Measurements from ENCODE around the gene MUC7.
"Not testable (repeated sequence)": the region's sequence is repeated elsewhere in the genome, so short reads cannot be mapped to it uniquely, and the experiment has no call there.

MUC7 gene

DNA sequence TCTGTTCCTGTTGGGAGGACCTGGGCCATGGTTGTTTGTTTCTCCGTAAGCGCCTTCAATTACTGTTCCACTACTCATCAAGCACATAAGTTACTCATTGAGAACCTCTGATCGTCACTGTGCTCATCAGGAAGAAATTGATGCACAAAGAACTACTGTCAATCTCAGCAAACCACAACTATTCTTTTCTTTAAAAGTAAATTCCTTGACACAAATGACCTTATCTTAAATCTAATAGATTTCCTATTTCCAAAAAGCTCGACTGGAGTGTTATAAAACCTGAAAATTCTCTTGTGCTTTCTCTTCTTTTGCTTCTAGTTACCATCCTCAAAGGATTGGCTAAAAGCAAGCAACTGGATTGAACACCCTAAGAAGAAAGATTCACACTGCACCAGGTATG, at the start of gene MUC7:
MUC7 (plus strand) TSS at position 301 of the 400 bp plus-strand sequence. CDS start 1,825 bp downstream, outside the sequence.
- no peak for DNase-seq

DNA sequence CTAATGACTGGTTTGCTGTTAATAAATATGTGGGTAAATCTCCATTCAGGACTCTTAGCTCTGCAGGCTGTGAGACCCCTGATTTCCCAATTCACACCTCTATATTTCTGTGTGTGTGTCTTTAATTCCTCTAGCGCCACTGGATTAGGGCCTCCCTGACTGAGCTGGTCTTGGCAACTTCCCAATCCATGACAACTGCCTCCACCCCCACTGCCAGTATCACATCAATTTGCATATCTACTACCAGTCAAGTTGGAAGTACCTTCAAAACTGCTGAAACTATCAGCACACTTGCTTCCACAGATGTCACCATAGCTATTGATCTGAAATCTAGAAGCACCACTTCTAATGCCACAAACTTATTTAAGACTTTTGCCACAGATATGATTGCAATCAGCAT, 46.7 kb upstream of the MUC7 start:
- no peak for DNase-seq

DNA sequence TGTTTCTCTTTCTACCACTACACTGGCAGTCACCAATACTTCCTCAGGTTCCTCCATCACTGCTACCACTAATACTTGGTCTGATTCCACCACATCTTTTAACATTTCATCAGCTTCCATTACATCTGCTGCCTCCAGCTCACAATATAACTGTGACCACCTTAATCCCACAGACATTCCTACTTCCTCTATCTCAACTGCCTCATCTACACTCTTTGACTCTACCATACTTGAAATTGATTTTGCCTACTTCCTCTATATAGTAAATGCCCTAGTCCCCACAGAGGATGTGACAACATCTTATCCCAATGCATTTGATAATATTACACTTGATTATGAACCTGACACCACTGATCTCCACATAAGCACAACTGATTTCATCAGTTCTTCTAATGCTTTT, 45.2 kb upstream of the MUC7 start:
- DNase-seq, result no peak

DNA sequence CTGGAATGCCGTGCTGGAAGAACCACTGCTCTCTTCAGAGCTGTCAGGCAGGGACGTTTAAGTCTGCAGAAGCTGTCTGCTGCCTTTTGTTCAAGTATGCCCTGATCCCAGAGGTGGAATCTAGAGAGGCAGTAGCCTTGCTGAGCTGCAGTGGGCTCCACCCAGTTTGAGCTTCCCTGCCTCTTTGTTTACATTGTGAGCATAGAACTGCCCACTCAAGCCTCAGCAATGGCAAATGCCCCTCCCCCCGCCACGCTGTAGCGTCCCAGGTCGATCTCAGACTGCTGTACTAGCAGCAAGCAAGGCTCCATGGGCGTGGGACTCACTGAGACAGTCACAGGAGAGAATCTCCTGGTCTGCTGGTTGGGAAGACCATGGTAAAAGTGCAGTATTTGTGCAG, 34.8 kb upstream of the MUC7 start:
- DNase-seq, result no peak

DNA sequence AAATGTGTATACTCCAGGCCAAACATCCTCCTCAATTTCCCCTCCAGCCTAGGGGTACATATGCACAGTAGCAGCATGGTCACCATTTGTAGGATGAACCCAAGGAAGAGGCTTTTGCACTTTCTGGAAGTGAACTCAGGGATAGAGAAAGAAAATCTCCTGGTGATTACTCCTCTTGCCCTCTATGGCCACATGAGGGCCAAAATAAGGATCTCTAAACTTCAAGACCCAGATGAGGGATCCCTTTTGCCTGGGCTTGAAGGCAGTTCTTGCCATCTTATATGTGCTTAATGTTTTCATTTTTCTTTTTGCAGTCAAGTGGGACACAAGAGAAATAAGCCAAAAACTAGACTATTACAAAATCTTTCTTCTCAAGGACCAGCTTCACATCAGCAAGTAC, 29.5 kb upstream of the MUC7 start:
- DNase-seq, result no peak

DNA sequence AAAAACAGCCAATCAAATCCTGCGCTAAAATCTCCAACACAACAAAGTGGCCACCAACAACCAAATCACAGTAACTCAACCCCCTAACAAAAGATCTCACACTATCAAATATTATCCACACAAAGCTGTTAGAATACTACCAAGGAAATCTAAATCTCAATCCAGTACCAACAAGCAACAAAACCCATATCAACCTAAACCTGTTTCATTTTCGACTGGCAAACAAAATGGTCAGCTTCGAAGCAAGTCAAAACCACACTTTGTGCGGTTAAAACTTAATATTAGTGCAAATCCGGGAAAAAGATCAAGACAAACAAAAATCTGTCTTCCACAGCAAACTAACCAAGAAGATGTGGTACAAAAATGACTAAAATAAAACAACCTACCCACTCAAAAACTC, 28.7 kb upstream of the MUC7 start:
- no peak for DNase-seq

DNA sequence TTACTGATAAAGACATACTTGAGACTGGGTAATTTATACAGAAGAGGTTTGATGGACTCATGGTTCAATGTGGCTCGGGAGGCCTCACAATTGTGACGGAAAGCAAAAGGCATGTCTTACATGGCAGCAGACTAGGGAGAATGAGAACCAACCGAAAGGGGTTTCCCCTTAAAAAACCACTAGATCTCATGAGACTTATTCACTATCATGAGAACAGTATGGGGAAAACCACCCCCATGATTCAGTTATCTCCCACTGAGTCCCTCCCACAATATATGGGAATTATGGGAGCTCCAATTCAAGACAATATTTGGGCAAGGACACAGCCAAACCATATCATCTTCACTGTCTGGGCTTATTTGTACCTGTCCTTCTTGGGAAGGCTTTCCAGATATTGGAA, 22.8 kb upstream of the MUC7 start:
- DNase-seq, result no peak

DNA sequence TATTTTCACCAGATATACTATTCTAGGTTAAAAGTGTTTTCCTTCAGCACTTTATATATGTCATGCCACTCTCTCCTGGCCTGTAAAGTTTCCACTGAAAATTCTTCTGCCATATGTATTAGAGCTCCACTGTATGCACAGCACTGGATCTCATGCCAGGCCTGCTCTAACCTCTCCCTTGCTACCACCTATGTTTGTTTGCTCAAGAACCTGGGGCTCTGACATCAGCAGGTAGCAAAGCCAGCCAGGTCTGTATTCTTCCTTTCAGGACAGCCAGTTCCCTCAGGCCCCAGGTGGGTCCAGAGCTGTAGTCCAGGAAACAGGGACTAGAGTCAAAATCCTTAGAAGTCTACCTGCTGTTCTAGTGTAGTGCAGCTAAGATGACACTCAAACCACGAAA, 19.1 kb upstream of the MUC7 start:
- DNase-seq, result no peak

DNA sequence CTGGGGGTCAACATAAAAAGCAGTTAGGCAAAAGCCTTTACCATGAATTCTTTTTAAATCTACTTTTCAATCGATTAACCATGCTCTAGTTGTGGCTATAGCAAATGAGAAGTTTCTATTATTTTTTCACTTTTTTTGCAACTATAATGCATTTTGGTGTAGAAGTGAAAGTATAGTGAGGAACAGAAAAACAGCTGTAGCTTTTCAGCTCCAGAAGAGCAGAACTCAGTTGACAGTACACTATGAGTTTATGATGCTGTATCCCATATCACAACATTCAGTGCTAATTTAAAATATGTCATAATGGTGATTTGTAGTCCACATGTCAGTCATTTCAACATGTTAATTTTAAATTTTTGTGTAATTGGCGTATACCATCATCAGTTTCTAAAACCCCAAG, 8.7 kb upstream of the MUC7 start:
- no peak for DNase-seq

DNA sequence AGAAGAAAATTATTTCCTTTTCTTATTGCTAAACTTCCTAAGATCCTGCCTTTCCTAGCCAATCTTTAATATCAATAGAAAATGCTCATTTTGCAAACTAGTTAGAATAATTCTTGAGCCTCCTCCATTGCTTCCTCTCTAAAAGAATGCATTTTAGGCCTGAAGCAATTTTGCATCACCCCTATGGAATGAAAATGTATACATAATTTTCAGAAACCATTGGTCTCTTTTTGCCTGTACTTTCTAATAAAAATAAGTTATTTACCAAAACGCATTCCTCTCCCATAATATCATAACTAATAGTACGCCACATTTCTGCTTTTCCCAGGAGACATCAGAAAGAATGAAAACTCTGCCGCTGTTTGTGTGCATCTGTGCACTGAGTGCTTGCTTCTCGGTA, 1.7 kb downstream of the MUC7 start:
- DNase-seq, result no peak

DNA sequence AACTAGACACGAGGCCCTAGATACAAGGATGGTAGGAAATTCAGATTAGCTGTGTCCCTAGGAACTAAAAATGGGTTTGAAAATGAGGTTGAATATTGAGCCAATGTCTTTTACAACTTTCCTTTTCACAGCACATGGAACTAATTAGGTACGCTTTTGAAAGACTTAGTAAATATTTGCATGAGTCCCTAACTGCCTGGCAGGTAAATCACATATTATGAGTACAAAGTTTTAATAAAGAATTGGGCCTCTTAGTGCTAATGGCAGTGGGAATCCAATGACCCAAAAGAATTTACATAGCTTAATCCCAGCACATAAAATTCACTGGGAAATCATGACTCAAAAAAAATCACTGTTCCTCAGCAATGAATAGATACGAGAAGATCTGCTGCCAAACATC, 16.8 kb downstream of the MUC7 start:
- DNase-seq, result no peak

DNA sequence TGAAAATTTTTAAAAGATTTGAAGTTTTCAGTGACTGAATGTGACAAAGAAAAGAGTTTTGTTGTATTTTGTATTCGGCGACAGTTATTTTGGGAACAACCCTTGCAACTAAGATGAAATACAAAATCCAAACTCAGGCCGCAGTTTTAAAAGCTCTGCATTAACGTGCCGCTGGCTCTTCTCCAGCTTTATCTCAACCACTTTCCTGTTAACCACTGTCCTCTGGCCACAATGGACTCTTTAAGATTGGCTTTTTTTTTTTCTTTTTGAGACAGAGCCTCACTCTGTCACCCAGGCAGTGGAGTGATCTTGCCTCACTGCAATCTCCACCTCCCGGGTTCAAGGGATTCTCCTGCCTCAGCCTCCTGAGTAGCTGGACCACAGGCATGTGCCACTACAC, 24.2 kb downstream of the MUC7 start:
- no peak for DNase-seq

DNA sequence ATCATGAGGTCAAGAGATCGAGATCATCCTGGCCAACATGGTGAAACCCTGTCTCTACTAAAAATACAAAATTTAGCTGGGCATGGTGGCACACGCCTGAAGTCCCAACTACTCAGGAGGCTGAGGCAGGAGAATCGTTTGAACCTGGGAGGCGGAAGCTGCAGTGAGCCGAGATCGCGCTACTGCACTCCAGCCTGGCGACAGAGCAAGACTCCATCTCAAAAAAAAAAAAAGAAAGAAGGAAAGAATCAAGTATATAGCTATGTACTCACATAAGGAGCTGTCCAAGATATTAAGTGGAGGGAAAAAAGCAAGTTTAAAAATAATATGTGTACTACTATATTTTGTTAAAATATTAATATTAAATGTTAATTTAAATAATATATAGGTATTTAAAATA, 29.8 kb downstream of the MUC7 start:
- DNase-seq, result not testable (repeated sequence)

DNA sequence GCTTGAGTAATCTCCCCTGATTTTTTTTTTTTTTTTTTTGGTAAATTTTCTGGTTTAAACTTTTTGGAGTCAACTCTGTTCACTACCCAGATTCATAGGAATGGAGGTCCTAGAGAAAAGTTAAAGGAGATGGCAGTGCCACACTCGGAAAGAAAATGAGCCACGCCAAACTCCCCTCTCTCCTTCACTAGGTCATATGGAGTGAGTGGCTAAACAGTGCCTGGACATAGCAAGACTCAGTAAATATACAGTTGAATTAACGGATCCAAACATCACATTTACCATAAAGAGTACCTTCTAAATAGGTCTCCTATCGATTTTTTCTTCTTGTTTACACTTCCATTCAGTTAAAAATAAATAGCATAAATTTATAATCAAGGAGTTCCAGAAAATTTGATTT, 32.7 kb downstream of the MUC7 start:
- DNase-seq, result no peak

DNA sequence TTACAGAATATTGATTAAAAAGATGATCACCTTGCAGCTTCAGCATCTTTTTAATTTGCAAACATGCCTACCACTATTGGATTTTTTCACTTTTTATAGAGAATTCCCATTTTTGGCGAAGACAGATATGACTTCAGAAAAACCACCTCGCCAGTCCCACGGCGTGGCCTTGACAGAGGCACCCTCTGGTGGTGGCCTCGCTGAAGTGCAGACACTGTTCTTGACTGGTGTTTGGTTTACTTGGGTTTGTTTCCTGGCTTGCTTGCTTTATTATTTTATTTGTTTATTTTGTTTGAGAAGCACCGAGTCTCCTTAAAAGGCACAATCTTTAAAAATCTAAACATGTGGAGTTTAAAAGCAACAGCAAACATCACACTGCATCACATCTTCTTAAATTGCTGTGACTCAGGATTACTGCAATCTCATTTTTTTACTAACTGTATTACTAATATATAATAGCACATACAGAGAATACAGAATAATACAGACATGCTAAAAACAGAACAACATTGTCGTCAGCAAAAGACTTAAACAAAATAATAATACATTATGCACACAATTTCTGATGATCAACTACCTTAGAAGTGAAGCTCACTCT, 33.3 kb downstream of the MUC7 start:
- no peak for DNase-seq

DNA sequence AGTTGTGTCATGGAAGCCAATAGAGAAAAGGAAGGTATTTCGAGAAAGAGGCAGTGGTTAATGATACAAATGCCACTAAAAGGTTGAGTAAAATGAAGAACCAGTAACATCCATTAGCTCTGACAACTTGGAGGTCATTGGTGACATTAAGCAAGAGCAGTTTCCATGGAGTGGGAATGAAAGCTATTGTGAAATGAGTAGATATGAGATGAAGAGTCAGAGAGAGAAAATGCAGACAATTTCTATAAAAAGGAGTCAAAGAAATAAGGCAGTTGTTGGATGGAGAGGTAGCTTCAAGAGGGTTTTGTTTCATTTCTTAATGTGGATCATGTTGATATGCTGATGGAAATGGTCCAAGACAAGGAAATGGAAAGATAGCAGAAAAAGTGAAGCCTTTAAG, 36.8 kb downstream of the MUC7 start:
- DNase-seq, result no peak

DNA sequence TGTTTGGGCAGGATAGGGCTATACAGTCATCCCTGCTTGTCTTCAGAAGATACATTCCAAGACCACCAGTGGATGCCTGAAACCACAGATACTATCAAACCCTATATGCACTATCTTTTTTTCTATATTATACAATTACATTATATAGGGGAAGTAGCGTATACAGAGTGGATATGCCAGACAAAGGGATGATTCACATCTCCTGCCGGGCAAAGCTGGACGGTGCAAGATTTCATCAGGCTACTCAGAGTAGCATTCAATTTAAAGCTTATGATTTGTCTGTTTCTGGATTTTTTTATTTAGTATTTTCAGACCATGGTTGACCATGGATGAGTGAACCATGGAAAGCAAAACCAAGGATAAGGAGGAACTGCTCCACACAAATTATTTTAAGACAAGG, 39.4 kb downstream of the MUC7 start:
- DNase-seq, result no peak

DNA sequence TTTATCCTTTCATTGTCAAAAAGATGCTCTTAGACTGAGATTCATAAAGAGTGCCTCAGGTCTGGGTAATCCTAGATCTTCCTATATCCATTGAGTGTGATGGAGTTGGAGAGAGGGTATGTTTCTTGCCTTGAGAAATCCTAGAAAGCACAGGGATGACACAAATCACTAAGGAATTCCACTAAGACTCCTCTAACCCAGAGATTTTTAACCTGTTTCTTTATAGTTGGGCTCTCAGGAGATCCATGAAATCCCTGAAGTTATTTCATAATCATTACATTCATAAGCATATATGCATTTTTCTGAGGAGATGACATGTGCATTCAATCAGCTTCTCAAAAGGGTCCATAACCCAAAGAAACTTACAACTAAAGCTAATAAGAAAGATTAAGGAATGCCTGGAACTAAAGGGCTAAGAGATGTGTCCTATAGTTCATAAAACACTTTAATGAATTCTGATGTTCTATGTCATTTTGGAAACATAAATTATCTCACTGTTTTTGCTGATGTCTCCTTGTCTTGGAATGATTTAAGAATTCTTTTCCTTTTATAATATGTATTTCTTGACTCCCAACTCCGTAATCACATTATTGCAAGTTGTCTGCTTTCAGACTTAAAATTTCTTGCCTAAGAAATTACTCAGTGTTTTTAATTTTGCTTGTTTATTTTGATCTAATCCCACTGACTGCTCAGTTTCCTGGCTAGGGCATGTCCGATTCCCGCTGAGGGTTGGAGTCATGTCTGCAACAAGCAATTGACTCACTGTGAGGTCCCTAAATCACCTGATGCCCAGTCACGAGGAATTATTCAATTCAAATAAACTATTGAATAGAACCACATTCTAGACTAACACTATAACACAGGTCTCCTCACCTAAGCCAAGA, 43.6 kb downstream of the MUC7 start:
- no peak for DNase-seq

DNA sequence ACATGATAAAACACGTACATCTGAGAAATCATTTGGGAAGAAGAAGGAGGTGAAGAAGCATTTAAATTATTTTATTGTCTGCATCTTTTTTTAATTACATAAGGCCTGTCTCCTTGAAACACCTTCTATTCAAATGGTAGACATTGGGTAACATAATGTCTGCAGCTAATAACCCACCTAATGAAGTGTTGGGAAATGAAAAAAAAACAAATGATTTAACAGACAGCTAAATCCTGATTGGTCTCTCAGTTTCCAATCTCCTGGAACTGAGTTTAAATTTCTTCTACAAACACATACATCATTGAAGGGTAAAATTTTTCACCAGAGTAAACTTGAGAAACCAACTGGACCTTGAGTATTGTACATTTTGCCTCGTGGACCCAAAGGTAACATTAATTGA, 46.3 kb downstream of the MUC7 start, which contains the start of gene AMTN:
AMTN (plus strand) TSS at position 301 of the 400 bp plus-strand sequence. CDS start 209 bp downstream, outside the sequence.
- no peak for DNase-seq

DNA sequence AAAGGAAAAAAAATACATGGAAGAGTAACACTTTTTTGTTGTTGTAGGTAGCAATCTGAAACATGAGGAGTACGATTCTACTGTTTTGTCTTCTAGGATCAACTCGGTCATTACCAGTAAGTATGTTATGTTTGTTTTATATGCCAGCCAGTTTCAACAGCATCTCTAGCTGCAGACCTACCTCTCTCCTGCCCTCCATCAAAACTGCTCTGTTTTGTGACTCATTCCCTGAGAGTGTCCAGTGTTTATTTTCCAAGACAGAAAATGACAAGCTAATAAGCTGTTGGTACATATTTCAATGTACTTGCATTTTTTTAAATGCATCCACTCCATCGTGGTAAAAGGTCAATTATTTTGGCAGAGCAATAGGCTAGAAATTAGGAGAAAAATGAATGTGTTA, 46.7 kb downstream of the MUC7 start:
- DNase-seq, result no peak

DNA sequence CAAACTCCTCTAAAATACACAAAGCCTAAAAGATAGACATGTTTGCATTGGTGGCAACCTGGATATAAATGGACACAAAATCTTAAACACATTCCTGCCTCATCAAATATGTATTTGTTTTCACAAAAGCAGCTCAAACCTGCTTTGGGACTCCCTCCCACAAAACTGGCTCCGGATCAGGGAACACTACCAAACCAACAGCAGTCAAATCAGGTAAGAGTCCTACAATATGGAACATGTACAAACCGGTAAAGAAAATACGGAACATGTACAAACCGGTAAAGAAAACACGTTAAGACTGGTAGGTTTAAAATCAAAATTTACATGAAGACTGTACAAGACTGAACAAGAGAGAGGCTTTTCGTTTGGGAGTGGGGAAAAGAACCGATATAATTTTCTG, 50.6 kb downstream of the MUC7 start:
- no peak for DNase-seq

DNA sequence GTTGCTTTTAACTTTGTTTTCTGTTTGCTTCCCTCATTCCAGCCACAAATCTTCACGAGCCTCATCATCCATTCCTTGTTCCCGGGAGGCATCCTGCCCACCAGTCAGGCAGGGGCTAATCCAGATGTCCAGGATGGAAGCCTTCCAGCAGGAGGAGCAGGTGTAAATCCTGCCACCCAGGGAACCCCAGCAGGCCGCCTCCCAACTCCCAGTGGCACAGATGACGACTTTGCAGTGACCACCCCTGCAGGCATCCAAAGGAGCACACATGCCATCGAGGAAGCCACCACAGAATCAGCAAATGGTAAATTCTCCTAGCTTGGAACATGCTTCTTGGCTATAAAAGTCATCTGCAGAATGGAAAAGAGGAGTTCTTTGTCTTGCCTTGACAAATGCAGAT, 59.0 kb downstream of the MUC7 start:
- DNase-seq, result no peak

DNA sequence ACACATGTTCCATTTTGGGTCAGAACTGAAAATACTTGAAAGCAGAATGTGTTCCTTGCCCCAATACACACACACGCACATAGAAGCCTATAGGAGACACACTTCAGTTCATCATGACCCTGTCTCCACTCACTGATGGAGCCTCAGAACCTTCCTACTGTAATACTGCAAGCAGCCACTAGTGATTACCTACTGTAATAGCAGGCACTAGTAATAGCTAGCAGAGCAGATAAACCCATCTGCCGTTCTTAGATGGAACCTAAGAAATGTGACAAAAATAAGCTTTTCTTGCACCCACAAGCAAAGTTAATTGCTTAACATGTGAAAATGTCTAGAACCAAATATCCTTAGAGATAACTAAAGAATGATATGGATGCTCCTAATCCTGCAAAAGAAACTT, 60.0 kb downstream of the MUC7 start:
- DNase-seq, result no peak

Data from NCI-H524 treated with DMSO at 0.1 percent for 48 hours (cell line).